HG03442 (cell line): ENCODE measurements around the gene KDELR3.

ENCODE experiments used
- ATAC-seq: cut with Tn5 transposase; IDR thresholded peaks from one replicate; pipeline ENCODE4 v1.9.1; 2021; ENCODE audit warnings: mild to moderate bottlenecking, moderate library complexity; ENCODE audit not compliant: unreplicated experiment

KDELR3 gene

DNA sequence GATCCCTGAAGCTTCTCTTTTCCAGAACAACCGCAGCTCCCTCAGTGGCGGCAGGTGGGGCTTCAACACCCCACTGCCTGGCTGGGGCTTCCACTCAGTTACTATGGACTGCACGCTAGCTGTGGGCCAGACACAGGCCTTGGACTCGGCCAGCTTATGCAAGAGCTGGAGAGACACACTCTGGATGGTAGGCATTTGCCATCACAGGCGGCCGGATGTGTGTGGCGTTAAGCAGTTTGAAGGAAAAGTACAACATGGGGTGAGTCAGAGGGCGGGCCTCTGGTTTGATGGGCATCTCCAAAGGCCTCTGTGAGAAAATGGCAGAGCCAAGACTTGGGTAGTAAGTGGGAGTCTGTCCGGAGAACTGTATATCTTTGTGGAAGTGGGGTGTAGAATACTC lies 30.5 kb upstream of the KDELR3 start:
- ATAC-seq, result no peak

DNA sequence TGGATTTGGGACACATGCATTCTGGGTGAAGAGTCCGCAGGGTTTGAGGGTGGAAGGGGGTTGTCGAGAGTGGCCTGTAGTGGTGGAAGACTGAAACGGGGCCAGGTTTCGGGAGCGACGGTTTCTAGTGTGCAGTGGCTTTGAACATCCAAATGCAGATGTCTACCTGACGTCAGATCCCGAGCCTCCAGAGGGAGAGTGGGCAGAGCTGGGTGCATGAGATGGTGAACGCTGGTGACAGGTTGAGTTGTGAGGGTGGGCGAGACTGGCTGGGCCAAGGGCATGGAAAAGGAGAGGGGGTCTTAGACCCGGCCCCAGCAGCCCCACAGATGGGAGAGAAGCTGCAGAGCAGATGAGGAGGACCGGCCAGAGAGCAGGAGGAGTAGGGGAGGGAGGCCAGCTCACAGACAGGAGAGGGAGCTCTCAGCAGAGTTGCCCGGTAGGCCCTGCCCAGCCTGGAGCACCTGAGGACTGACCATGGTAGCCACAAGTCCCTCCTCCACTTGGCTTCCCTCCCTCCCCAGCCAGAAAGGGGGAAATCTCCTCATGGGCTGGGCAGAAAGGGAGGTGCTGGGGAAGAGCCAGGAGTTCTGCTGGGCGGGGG lies 27.0 kb upstream of the KDELR3 start:
- no peak for ATAC-seq

DNA sequence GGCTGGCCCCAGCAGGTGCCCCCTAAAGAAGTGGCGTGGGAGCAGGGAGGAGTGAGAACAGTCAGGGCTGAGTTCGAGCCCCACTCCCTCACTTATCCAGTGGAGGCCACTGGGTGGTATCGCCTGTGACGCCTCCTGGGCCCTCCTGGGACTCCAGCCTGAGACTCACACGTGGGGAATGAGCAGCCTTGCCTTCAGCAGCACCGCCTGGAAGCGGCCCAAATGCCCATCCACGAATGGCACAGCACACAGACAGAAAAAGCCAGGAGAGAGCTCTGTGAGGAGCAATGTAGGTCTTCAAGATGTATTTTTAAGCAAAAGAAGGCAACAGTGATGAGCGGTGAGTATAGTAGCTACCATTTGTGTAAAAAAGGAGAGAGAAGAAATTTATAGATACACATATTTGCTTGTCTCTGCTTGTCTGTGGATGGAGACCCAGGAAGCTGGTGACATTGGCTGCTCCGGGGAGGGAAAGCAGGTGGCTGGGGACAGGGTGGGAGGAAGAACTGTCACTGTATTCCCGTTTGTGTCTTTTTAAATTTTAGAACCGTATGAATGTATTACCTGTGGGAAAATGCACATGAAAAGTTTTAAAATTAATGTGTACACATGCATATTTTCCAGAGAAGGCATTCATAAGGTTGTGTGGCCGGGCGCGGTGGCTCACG lies 26.1 kb upstream of the KDELR3 start:
- ATAC-seq, result no peak

DNA sequence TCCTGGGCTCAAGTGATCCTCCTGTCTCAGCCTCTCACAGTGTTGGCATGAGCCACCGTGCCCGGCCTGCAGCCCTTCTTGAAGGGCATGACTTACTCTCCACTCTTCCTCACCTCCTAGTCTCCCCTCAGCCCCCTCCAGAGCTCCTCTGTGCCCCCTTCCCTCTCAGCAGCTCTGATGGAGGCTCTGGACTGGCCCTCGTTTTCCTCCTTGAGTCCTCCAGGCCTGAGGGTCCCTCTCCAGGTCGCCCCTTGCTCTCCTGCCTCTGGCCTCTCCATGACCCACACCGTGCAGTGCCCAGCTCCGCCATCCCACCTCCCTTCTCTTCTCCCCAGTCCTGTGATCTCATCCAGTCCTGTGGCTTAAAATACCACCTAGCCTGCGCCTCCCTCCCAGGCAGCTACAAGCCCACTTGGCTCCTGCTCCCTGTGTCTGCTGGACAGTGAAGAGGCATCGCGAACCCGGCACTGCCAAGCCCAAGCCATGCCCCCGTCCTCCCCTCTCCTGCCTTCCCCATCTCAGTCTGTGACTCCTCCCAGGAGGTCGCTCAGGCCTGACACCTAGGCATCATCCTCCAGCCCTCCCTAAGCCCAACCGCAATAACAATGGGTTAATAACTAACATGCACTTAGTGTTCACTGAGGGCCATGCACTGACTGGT lies 24.8 kb upstream of the KDELR3 start:
- no peak for ATAC-seq

DNA sequence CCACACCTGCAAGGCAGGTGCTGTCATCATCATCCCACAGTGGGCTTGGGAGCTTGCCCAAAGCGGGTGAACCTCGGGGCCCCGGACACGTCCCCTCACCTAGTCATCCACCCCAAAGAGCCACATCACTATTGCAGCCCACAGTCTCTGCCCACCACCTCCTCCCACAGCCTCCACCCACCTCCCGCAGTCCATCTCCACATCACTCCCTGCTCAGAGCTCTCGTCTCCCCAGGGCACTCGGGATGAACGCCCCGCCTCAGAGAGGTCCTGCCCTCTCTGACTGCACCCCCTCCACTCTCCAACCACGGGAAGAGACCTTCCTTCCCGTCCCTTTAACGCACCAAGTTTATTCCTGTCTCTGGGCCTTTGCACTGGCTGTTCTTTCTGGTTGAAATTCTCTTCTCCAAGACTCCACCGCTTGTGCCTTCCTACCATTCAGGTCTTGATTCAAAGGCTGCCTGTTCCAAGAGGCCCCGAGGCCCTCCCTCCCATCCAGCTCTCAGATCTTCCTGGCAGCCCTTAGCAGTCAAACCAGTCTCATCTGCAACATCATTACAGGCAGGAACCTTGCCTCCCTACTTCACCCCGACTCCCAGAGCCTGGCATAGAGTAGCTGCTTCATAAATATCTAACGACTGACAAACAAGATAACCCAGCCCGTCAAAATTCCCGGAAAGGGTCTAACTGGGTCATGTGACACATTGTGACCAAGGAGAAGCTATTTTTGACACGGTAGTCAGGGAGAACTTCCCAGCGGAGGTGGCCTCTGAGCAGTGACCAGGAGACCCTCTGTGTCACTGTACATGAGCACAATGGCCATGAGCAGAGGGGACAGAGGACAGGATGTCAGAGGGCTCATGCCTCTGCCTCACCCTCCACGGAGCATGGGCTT lies 24.0 kb upstream of the KDELR3 start:
- ATAC-seq, result no peak

DNA sequence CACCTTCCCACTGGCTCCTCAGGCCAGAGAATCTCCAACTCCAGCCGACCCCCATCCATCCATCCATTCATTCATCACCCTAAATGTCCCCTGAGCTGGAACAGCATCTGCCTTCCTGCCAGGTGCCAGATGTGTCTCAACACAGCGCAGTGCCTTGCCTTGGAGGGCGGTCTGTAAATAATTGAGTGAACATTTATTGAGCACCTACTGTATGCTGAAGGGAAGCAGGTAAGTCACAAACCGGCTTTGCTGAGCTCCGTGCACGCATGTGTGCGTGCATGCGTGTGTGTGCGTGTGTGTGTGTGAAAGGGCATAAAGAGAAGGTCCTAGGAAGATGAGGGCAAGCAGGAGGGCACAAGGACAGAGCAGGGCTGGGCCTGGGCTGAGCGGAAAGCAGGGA lies 23.1 kb upstream of the KDELR3 start:
- no peak for ATAC-seq

DNA sequence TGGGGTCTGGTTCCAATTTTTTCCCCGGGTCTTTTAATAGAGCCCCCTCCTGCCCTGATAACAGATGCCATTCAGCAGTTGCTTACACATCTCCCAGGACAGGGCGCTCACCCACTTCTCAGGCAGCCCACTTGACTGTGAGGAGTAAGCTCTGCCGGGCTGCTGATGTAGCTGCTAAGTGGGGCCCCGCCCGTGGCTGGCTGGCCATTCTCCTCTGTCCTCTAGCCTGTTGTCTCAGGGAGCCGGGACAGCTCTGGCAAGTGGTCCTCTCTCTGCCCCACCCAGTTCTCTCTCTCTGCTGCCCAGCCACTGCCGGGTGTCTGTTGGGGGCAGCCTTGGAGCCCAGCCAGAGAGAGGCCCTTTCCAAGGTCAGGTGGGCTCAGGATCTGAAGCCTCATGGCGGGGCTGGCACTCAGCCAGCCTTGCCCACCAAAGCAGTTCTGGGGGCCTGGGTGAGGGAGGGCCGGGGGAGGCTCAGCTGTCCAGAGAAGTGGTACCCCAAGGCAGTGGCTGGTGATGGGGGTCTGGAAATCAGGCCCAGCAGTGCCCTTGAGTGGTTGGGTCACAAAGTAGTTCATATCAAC lies 21.8 kb upstream of the KDELR3 start:
- ATAC-seq, result no peak

DNA sequence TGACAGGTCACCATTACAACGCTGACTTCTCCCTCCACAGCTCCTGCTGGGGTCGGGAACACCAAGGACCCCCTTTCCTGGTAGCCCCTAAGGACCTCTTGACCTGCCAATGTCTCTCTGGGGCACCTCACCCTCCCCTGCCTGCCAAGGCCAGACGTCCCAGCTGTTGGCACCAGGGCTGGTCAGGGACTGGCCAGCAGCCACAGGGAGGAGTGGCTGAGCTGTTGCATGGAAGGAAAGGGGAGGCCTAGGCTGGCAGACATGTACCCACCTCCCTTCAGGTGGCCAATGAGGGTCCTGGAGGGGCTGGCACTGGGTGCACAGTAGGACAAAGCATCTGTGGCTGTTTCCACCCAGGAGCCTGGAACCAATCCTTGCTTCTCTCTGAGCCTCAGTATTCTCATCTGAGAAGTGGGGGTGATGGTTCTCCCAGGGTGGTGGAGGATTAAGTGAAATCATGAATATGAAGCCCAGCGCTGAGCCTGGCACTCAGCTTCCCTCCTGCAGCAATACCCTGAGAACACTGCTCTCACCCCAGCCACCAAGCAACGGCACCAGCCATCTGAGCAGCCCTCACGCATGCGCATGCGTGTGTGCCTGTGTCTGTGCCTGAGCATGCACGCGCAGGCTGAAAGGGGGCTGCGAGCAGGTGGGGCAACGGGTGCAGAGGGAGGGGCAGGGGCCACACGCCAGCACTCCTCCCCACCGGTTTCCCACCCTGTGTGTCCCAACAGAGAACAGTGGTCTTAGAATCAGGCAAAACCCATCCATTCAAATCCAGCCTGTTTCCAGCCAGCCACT lies 18.8 kb upstream of the KDELR3 start:
- no peak for ATAC-seq

DNA sequence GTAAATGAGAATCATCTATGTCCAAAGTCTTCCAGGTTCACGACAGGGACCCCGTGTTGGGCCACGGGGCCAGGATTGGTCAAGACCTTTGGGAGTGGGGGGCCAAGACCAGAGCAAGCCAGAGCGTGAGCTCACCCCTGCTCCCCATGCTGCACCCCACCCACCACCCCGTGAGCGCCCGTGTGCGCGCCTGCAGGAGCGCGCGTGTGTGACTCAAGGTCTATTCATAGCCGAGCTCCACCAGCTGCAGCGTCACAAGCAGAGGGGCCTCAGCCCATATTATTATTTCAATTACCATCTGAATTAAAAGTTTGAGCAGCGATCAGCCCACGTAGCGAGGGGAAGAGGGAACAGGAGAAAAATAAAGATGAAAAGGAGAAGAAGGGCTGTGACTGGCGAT lies 18.1 kb upstream of the KDELR3 start:
- ATAC-seq, result no peak

DNA sequence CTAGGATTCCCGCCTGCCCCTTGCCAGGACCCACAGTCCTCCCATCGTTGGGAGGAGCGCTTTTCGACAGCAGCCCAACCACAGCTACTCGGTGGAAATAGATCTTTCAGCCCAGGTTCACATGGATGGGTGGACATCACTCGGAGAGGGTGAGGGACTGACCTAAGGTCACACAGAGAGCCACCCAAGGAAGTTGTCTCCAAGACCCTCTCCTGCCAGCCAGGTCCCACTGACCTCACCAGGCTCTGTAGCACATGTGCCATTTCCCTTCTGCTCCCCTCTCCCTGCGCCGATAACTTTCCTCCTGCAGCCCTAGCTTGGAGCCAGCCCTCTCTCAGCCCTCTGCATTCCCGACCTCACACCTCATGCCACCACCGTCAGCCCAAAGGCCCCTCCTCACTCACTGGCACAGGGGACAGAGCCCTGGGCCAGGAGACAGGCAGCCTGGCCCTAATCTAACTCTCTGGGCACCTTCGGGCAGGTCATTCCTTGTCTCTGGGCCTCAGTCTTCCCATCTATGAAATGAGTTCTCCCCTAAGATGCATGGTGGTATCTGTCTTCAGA lies 17.6 kb upstream of the KDELR3 start:
- ATAC-seq, result no peak

DNA sequence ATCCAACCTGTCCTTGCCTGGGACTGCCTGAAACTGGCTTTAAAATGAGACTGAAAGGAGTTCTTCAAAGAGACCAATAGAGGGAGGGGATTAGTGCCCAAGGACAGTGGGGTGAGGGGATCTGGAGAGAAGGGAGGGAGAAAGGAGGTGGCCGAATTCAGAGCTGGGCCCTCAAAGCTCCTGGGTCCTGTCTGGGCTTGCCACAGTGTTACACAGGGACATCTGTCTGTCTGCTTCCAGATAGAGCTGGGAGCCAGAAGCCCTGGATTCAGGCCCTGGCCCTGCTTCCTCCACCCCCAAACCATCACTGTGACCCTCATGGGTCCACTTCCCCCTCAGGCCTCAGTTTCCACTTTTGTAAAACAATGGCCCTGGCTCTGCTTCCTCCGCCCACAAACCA lies 16.5 kb upstream of the KDELR3 start:
- no peak for ATAC-seq

DNA sequence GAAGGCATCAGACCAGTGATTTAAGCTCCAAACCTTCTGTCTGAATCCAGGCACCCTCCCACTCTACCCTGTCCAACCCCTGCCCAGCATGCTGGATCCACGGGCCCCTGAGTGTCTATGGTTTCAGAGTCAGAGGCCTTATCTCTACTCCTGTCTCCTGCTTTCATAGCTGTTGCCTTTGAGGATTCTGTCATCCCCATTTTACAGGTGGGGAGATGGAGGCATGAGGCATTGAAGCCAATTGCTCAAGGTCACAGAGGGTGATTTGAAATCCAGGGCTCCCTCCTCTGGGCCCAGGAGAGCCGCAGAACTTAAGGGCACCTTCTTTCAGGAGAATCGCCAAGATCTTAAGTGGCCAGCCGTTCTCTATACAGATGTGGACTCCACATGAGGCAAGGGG lies 16.0 kb upstream of the KDELR3 start:
- ATAC-seq, result no peak

DNA sequence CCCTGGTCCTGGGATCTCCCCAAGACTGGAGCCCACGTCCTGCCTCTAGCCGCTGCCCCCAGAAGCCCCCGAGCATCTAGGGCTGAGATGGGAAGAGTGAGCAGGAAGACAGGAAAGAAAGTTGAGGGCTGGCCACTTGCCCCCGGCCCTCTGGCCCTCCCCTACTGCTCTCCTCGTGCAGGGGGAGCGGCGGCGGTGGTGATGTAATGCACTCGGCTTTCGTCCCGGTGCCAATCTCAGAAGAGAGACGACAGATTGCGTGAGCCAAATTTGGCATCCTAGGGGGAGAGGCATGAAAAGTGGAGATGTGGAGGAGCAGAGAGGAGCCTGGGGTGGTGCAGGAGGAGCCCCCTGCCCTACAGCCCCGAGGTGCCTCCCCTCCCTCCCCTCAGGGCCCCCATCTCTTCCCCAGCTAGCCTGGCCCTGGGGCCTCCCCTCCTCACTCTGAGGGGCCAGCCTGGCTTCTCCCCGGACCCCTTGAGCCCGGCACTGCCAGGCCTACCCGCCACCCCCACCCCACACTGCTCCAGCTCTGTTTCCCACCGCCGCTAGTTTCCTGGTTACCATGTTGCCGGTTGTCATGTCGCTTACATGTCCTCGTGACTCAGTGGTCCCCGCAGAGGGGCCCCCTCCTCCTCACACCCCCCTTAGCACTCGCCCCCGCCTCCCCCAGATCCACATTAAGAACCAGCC lies 15.4 kb upstream of the KDELR3 start:
- ATAC-seq, result no peak

DNA sequence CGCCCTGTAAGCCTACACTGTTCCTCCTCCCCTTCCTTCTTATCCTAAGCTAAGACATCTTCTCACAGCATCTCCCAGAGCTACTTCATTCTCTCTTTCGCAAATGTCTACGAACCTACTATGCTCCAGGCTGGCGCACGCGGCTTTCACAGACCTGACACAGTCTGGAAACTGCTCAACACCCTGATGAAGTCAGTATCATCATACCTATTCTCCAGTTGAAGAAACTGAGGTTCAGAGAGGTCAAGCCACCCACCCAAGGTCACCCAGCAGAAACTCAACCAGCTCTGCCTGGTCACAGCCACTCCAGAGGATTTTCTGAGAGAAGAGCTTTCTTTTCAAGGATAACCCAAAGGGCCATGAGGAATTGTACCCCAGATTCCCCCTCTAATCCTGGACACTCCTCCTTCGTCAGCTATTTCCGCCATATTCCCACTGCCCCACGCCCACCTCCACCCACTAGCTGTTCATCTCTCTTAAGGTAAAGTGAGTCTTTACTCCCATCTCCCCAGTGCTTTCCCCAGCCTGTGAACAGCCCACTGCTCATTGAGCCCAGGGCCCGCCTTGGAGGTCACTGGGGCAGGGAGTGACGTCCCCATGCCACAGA lies 14.7 kb upstream of the KDELR3 start:
- ATAC-seq, result no peak

DNA sequence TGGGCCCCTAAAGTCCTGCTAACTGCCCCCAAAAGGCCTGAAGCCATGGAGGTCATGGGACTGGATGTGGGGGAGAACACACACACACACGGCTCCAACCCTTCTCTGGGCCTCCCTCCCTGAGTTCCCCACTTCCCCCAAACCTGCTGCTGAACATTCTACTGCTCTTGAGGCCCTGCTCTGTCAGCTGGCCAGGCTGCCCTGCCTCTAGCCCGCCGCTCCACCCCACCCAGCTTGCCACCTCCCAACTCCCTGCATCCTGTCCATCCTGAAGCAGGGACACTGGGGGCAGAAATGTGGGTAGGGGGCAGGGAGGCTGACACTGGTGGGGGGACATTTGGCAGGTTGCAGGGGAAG lies 13.9 kb upstream of the KDELR3 start:
- ATAC-seq, result no peak

DNA sequence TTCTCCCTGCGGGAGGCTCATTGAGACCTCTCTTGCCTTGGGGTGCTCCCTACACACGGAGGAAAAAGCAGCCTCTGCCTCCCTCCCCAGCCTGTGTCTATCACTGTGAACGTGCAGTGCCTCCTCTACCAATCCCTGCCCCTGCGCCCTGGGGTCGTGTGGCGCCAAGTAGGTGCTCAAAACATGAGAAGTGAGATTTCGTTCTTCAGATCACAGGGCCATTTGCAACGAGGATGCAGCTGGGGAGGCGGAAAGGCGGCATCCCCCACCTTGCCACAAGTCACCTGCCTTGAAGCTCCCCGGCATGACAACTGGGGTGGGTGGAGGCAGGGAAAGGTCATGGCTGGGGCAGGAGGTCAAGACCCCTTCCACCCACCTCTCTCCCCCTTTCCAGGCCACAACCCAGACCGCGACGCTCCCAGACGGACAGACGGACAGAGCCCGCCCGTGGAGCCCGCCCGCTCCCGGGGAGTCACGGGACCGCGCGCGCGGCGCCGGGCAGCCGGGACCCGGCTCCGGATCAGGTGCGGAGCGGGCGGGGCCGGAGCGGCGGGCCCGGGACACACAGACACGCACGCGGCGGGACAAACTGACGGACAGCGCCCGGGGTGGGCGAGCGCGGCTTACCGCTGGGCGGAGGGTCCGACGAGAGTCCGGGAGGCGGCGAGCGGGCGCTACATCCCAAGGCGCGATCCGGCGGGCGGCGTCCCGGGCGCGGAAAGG lies 13.4 kb upstream of the KDELR3 start:
- no peak for ATAC-seq

DNA sequence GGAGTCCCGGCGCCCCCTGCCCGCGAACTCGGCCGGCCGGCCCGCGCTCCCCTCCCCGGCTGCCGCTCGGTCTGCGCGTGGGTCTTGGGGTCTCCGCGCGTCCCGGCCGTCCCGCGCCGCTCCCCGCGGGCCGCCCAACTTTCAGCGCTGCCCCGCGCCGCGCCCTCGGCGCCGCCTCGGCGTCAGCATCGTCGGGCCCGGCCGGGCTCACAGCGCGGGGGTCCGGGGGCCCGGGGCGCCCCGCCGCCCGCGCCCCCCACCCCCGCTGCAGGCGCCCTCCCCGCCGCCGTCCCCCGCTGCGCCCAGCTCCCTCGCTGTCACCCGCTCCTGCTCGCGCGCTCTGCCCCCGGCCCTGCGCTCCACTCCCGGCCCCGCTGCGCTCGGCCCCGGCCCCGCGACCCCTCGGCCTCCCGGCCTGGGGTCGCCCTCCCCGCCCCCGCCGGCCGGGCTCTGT lies 12.8 kb upstream of the KDELR3 start, which contains the start of gene KCNJ4:
Gene KCNJ4 (minus strand): TSS at position 124 of the 454 bp plus-strand sequence. CDS start 27,067 bp downstream, outside the sequence.
- ATAC-seq, result no peak
